H1 (cell line): ENCODE data around the gene UCHL5. TPM values are rescaled to one million over a fixed set of nuclear protein-coding genes. Genes with fewer than 3 reads are reported as not detected.

Experiments used
- BCL11A ChIP-seq, 2 experiments: IDR thresholded peaks; one replicate each; pipeline ENCODE4 v1.6.1; 2011; ENCODE audit warnings: low read depth in 2 of 2, low read length in 2 of 2, mild to moderate bottlenecking in 2 of 2
- CBX5 ChIP-seq: fragments of 300-800, 300-1000 bp; sonication (generic); IDR thresholded peaks from 2 replicates; pipeline ENCODE4 v1.7.1; 2016; ENCODE audit warnings: antibody characterized with exemption, low read length, low read depth
- CHD1 ChIP-seq: IDR thresholded peaks from 2 replicates; pipeline ENCODE4 v1.6.1; 2012; ENCODE audit warnings: low read depth, low read length, improper control_type of control experiment
- E2F6 ChIP-seq: IDR thresholded peaks from 2 replicates; pipeline ENCODE4 v1.6.1; 2012; ENCODE audit warnings: inconsistent platforms
- EGR1 ChIP-seq: IDR thresholded peaks from 2 replicates; pipeline ENCODE4 v1.6.1; 2011; ENCODE audit warnings: low read depth, low read length, borderline replicate concordance
- EP300 ChIP-seq, 2 experiments: IDR thresholded peaks; 1 replicate in 1 of 2; 2 replicates in 1 of 2; pipeline ENCODE4 v1.6.1; 2011 to 2012; ENCODE audit warnings: low read depth in 2 of 2, low read length in 2 of 2, mild to moderate bottlenecking in 2 of 2, borderline replicate concordance in 1 of 2, inconsistent platforms in 1 of 2, moderate library complexity in 1 of 2
- FOSL1 ChIP-seq: IDR thresholded peaks from 2 replicates; pipeline ENCODE4 v1.6.1; 2011; ENCODE audit warnings: mild to moderate bottlenecking, low read depth, low read length, moderate library complexity; ENCODE audit not compliant: insufficient read depth
- GABPA ChIP-seq: IDR thresholded peaks from 2 replicates; pipeline ENCODE4 v1.6.1; 2011; ENCODE audit warnings: mild to moderate bottlenecking, low read length, moderate library complexity, borderline replicate concordance; ENCODE audit not compliant: insufficient read depth
- GTF2F1 ChIP-seq: IDR thresholded peaks from 2 replicates; pipeline ENCODE4 v1.6.1; 2012; ENCODE audit warnings: low read depth, low read length, improper control_type of control experiment, borderline replicate concordance
- HDAC2 ChIP-seq, 2 experiments: fragments of 300-600 bp in 1 of 2; sonication (generic) in 1 of 2; IDR thresholded peaks; 2 replicates each; pipeline ENCODE4 v1.6.1; 2011 to 2012; ENCODE audit warnings: low read depth in 2 of 2, low read length in 2 of 2, mild to moderate bottlenecking in 2 of 2, moderate library complexity in 2 of 2, borderline replicate concordance in 1 of 2, inconsistent platforms in 1 of 2
- KDM5A ChIP-seq: fragments of 200-600 bp; IDR thresholded peaks from 2 replicates; pipeline ENCODE4 v1.7.1; 2012; ENCODE audit warnings: mild to moderate bottlenecking, low read length, inconsistent platforms, mixed read lengths
- MAFK ChIP-seq: IDR thresholded peaks from 2 replicates; pipeline ENCODE4 v1.6.1; 2012; ENCODE audit warnings: low read depth, mild to moderate bottlenecking, improper control_type of control experiment, low read length
- NANOG ChIP-seq: IDR thresholded peaks from 2 replicates; pipeline ENCODE4 v1.6.1; 2011; ENCODE audit warnings: low read length, low read depth, mild to moderate bottlenecking, inconsistent platforms; ENCODE audit not compliant: insufficient read depth, poor library complexity, severe bottlenecking
- NRF1 ChIP-seq: IDR thresholded peaks from 2 replicates; pipeline ENCODE4 v1.6.1; 2011; ENCODE audit warnings: mild to moderate bottlenecking, low read depth, low read length, improper control_type of control experiment
- RFX5 ChIP-seq: IDR thresholded peaks from 2 replicates; pipeline ENCODE4 v1.6.1; 2011; ENCODE audit warnings: low read depth, low read length, improper control_type of control experiment, borderline replicate concordance
- RXRA ChIP-seq: IDR thresholded peaks from 2 replicates; pipeline ENCODE4 v1.6.1; 2011; ENCODE audit warnings: low read depth, mild to moderate bottlenecking, low read length, moderate library complexity; ENCODE audit not compliant: insufficient read depth
- SUZ12 ChIP-seq: fragments of 200-600 bp; sonication (generic); IDR thresholded peaks from 2 replicates; pipeline ENCODE4 v1.6.1; 2012; ENCODE audit warnings: mild to moderate bottlenecking, inconsistent platforms, low read length, moderate library complexity, mixed read lengths
- TBP ChIP-seq: IDR thresholded peaks from 2 replicates; pipeline ENCODE4 v1.6.1; 2011; ENCODE audit warnings: low read depth, low read length, improper control_type of control experiment
- TEAD4 ChIP-seq: IDR thresholded peaks from 2 replicates; pipeline ENCODE4 v1.6.1; 2012; ENCODE audit warnings: low read depth, low read length, inconsistent platforms, mixed read lengths
- polyA plus RNA-seq, 7 experiments: library from polyadenylated mRNA; depleted of rRNA in 3 of 7; stranded (reverse) in 5 of 7; unstranded in 2 of 7; fragments of >200 nt in 5 of 7; fragments of 200-250 nt in 2 of 7; gene quantifications; 1 replicate in 5 of 7; 2 replicates in 1 of 7; 4 replicates in 1 of 7; pipeline versions ENCODE4 v1.2.1 to v1.2.3, GENCODE V29; 2011 to 2013; ENCODE audit warnings: missing spikeins in 2 of 7, mixed read lengths in 2 of 7
- total RNA-seq: library from RNA; stranded (reverse); fragmentation: NEBNext Ultra II Directional; extraction: Animal tissue kit (Norgen Biotek cat#: 25700); gene quantifications from 2 replicates; pipeline ENCODE4 v1.2.1, GENCODE V29; 2021
- TF ChIP-seq, protein P1 (sequence below): IDR thresholded peaks from 2 replicates; pipeline ENCODE4 v1.6.1; 2012; ENCODE audit warnings: low read length, inconsistent platforms

Gene UCHL5
- total and polyA plus RNA-seq, 2 of the 8 experiments (the other 6 are each of a cell fraction or from before 2014, with no cell fraction given): 12.0 to 40.0 TPM

GRCh38 chr1:193059282-193060114 is at the start of gene UCHL5, which contains the start of gene RO60 (continued):
- TF ChIP-seq EP300 (IDR thresholded peaks at IDR 0.05; ENCODE audit: borderline replicate concordance in 1 of 2, low read depth in 2 of 2, low read length in 2 of 2) (peak; percentile 8 to 84; a peak in 2 of 3 replicates), BCL11A (IDR thresholded peaks at IDR 0.05; ENCODE audit: low read depth in 2 of 2, low read length in 2 of 2) (no peak), HDAC2 (IDR thresholded peaks at IDR 0.05; ENCODE audit: borderline replicate concordance in 1 of 2, low read depth in 2 of 2, low read length in 2 of 2) (peak in 1 of 2 experiments; percentile 87; a peak in 3 of 4 replicates), CHD1 (no peak), EGR1 (no peak), KDM5A (no peak; the same call in 1 of the 2 replicates), GTF2F1 (peak; percentile 23; the same call in 1 of the 2 replicates), CBX5 (no peak), RXRA (0 out of 2 replicates have a peak, but pooled peaks have one; percentile 29), TBP (peak; percentile 88), NRF1 (no peak), NANOG (peak; percentile 57), MAFK (no peak), FOSL1 (no peak), SUZ12 (no peak), TEAD4 (no peak; the same call in 1 of the 2 replicates), RFX5 (no peak), GABPA (no peak), E2F6 (peak; percentile 78)
- TF ChIP-seq, protein P1, sequence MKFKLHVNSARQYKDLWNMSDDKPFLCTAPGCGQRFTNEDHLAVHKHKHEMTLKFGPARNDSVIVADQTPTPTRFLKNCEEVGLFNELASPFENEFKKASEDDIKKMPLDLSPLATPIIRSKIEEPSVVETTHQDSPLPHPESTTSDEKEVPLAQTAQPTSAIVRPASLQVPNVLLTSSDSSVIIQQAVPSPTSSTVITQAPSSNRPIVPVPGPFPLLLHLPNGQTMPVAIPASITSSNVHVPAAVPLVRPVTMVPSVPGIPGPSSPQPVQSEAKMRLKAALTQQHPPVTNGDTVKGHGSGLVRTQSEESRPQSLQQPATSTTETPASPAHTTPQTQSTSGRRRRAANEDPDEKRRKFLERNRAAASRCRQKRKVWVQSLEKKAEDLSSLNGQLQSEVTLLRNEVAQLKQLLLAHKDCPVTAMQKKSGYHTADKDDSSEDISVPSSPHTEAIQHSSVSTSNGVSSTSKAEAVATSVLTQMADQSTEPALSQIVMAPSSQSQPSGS: 0 out of 2 replicates have a peak, but pooled peaks have one; percentile 21
